Measurements from ENCODE around the gene FMN1. TPM values are rescaled to one million over a fixed set of nuclear protein-coding genes. Genes with fewer than 3 reads are reported as not detected.

Gene FMN1
- total and polyA plus RNA-seq, 2 donors from 2014 or later = 0.71 to 44.8 TPM

GRCh38 chr15:33155691-33156420 is 38.7 kb downstream of the FMN1 start:
- Histone ChIP-seq H3K27me3 (ENCODE audit: control insufficient read depth, insufficient read depth, low read length) (no peaks in the 10 kb centered on the region), H3K4me1 (ENCODE audit: control insufficient read depth in 2 of 3, insufficient read depth in 2 of 3, low read depth in 1 of 3, low read length in 3 of 3) (peaks cover 0 to 3% (median 0%) of the 10 kb centered on the region in 3 donors), H3K36me3 (ENCODE audit: control insufficient read depth in 2 of 3, insufficient read depth in 3 of 3, low read length in 3 of 3) (no peaks in the 10 kb centered on the region), H3K9ac (ENCODE audit: low read length in 3 of 3) (no peak overlapping the region), H3K27ac (ENCODE audit: low read depth in 2 of 2, low read length in 2 of 2) (no peak overlapping the region), H3K9me3 (ENCODE audit: control insufficient read depth in 2 of 3, insufficient read depth in 1 of 3, low read length in 3 of 3) (no peaks in the 10 kb centered on the region), H3K4me3 (ENCODE audit: low read length in 3 of 3) (no peak overlapping the region)
- no peak for TF ChIP-seq CTCF (IDR thresholded peaks at IDR 0.05; ENCODE audit: borderline replicate concordance, extremely low read depth, insufficient read depth)
- intact Hi-C loops (cut with DNase I) = no loop called here
- FAIRE-seq (no peak), DNase-seq (no peak)

- no peak for FAIRE-seq
- no peak overlapping the region for H3K4me3 ChIP-seq (ENCODE audit: low read length in 3 of 3)
- H3K4me1 ChIP-seq (ENCODE audit: control insufficient read depth in 2 of 3, insufficient read depth in 2 of 3, low read depth in 1 of 3, low read length in 3 of 3) = peaks cover 0 to 3% (median 0%) of the 10 kb centered on the region in 3 donors
Observed at GRCh38 chr15:33154351-33155166, 40.0 kb downstream of the FMN1 start.

GRCh38 chr15:33153548-33153947 is 41.0 kb downstream of the FMN1 start:
- no peaks in the 10 kb centered on the region for H3K36me3 ChIP-seq (ENCODE audit: control insufficient read depth in 2 of 3, insufficient read depth in 3 of 3, low read length in 3 of 3)
- H3K4me1 ChIP-seq (ENCODE audit: control insufficient read depth in 2 of 3, insufficient read depth in 2 of 3, low read depth in 1 of 3, low read length in 3 of 3) = peaks cover 0 to 3% (median 0%) of the 10 kb centered on the region in 3 donors
- no peaks in the 10 kb centered on the region for H3K27me3 ChIP-seq (ENCODE audit: control insufficient read depth, insufficient read depth, low read length)
- H3K4me3 ChIP-seq (ENCODE audit: low read length in 3 of 3) = no peak overlapping the region
- DNase-seq = no peak
- H3K9ac ChIP-seq (ENCODE audit: low read length in 3 of 3) = no peak overlapping the region
- H3K27ac ChIP-seq (ENCODE audit: low read depth in 2 of 2, low read length in 2 of 2) = no peak overlapping the region
- FAIRE-seq = no peak
- TF ChIP-seq CTCF (IDR thresholded peaks at IDR 0.05; ENCODE audit: borderline replicate concordance, extremely low read depth, insufficient read depth) = no peak
- intact Hi-C loops (cut with DNase I) = no loop called here
- no peaks in the 10 kb centered on the region for H3K9me3 ChIP-seq (ENCODE audit: control insufficient read depth in 2 of 3, insufficient read depth in 1 of 3, low read length in 3 of 3)

More at GRCh38 chr15:33154351-33155166, 40.0 kb downstream of the FMN1 start:
- no peak for DNase-seq
- TF ChIP-seq CTCF (IDR thresholded peaks at IDR 0.05; ENCODE audit: borderline replicate concordance, extremely low read depth, insufficient read depth) = no peak
- Histone ChIP-seq H3K36me3 (ENCODE audit: control insufficient read depth in 2 of 3, insufficient read depth in 3 of 3, low read length in 3 of 3) (no peaks in the 10 kb centered on the region), H3K9me3 (ENCODE audit: control insufficient read depth in 2 of 3, insufficient read depth in 1 of 3, low read length in 3 of 3) (no peaks in the 10 kb centered on the region), H3K27ac (ENCODE audit: low read depth in 2 of 2, low read length in 2 of 2) (no peak overlapping the region), H3K9ac (ENCODE audit: low read length in 3 of 3) (no peak overlapping the region), H3K27me3 (ENCODE audit: control insufficient read depth, insufficient read depth, low read length) (no peaks in the 10 kb centered on the region)
- intact Hi-C loops (cut with DNase I) = no loop called here
